Fibroblast of lung (primary cell): ENCODE data around the gene C3. TPM values are rescaled to one million over a fixed set of nuclear protein-coding genes. Genes with fewer than 3 reads are reported as not detected.

Source experiments
- DNase-seq, 2 donors: peaks; one replicate each; pipeline versions ENCODE4 v3.0.0 to v3.0.0-alpha.2; 2010; ENCODE audit warnings: low read depth in 2 of 2
- H2AFZ ChIP-seq: 2 replicates; pipeline ENCODE4 v1.5.1; 2012; ENCODE audit warnings: low read length, control low read depth, inconsistent platforms
- H3K27ac ChIP-seq: 2 replicates; pipeline ENCODE4 v1.5.1; 2011; ENCODE audit warnings: low read length, control low read depth; ENCODE audit not compliant: insufficient read depth
- H3K27me3 ChIP-seq: 2 replicates; pipeline ENCODE4 v1.5.1; 2011; ENCODE audit warnings: mild to moderate bottlenecking, low read length; ENCODE audit not compliant: control insufficient read depth, insufficient read depth
- H3K36me3 ChIP-seq: 2 replicates; pipeline ENCODE4 v1.5.1; 2011; ENCODE audit warnings: low read length; ENCODE audit not compliant: control insufficient read depth, insufficient read depth
- H3K4me1 ChIP-seq: 2 replicates; pipeline ENCODE4 v1.5.1; 2011; ENCODE audit warnings: low read length; ENCODE audit not compliant: control insufficient read depth, insufficient read depth; ENCODE audit errors: extremely low read depth
- H3K4me2 ChIP-seq: 2 replicates; pipeline ENCODE4 v1.5.1; 2011; ENCODE audit warnings: low read length, control low read depth; ENCODE audit not compliant: insufficient read depth; ENCODE audit errors: extremely low read depth
- H3K4me3 ChIP-seq, 4 experiments: fragments of 200-600 bp in 1 of 4; sonication (generic) in 1 of 4; replicated peaks in 1 of 4; 2 replicates each; pipeline ENCODE4 v1.5.1; 2011 to 2016; ENCODE audit warnings: low read length in 4 of 4, low read depth in 3 of 4, mild to moderate bottlenecking in 3 of 4, control low read depth in 2 of 4, inconsistent platforms in 1 of 4, mixed read lengths in 1 of 4; ENCODE audit not compliant: insufficient read depth in 1 of 4; ENCODE audit errors: control extremely low read depth in 1 of 4
- H3K79me2 ChIP-seq: 2 replicates; pipeline ENCODE4 v1.5.1; 2012; ENCODE audit warnings: mild to moderate bottlenecking, low read length, inconsistent platforms; ENCODE audit not compliant: control insufficient read depth, insufficient read depth
- H3K9ac ChIP-seq: 2 replicates; pipeline ENCODE4 v1.5.1; 2011; ENCODE audit warnings: mild to moderate bottlenecking, low read length, control low read depth; ENCODE audit not compliant: insufficient read depth
- H3K9me3 ChIP-seq: 2 replicates; pipeline ENCODE4 v1.5.1; 2012; ENCODE audit warnings: low read depth, low read length; ENCODE audit not compliant: control insufficient read depth, insufficient read depth
- H4K20me1 ChIP-seq: 2 replicates; pipeline ENCODE4 v1.5.1; 2011; ENCODE audit warnings: low read length; ENCODE audit not compliant: control insufficient read depth, insufficient read depth; ENCODE audit errors: extremely low read depth
- CTCF ChIP-seq, 2 donors: IDR thresholded peaks in 1 of 2; conservative IDR thresholded peaks in 1 of 2; 1 replicate in 1 of 2; 2 replicates in 1 of 2; pipeline ENCODE4 v1.5.1; 2011 to 2012; ENCODE audit warnings: low read length in 2 of 2, control low read depth in 1 of 2, inconsistent platforms in 1 of 2, low read depth in 1 of 2, mild to moderate bottlenecking in 1 of 2
- EZH2 ChIP-seq: IDR thresholded peaks from 2 replicates; pipeline ENCODE4 v1.5.1; 2012; ENCODE audit warnings: low read length, control low read depth, mild to moderate bottlenecking; ENCODE audit errors: missing control alignments
- polyA plus RNA-seq, 2 donors: library from polyadenylated mRNA; depleted of rRNA in 1 of 2; stranded (reverse) in 1 of 2; unstranded in 1 of 2; fragments of >200 nt; gene quantifications; 2 replicates each; pipeline ENCODE4 v1.2.1, GENCODE V29; 2011 to 2012; ENCODE audit warnings: missing spikeins in 1 of 2
- total RNA-seq: library from RNA; depleted of rRNA; stranded (reverse); fragments of >200 nt; gene quantifications from 2 replicates; pipeline ENCODE4 v1.2.1, GENCODE V29; 2014

C3 gene
- total and polyA plus RNA-seq, 2 donors (not counting 1 experiment from before 2014, with no cell fraction given) = 1.2 to 2.5 TPM

- Histone ChIP-seq H3K27me3 (no peaks in the 10 kb centered on the region), H3K4me3 (no peak overlapping the region), H3K4me1 (no peaks in the 10 kb centered on the region), H3K4me2 (no peak overlapping the region), H3K27ac (no peak overlapping the region), H2AFZ (no peak overlapping the region), H3K9ac (no peak overlapping the region), H4K20me1 (no peaks in the 10 kb centered on the region), H3K79me2 (no peaks in the 10 kb centered on the region), H3K36me3 (no peaks in the 10 kb centered on the region), H3K9me3 (no peaks in the 10 kb centered on the region)
- no peak for DNase-seq
- no peak for TF ChIP-seq CTCF (conservative IDR thresholded peaks at IDR 0.05 in 1 of 2, IDR thresholded peaks at IDR 0.05 in 1 of 2; ENCODE audit: low read depth in 1 of 2, low read length in 2 of 2)
- TF ChIP-seq EZH2 = no peak
Observed at GRCh38 chr19:6672693-6673290, 47.7 kb downstream of the C3 start.

GRCh38 chr19:6671960-6672359 lies 48.5 kb downstream of the C3 start:
- Histone ChIP-seq H3K4me1 (no peaks in the 10 kb centered on the region), H3K9me3 (no peaks in the 10 kb centered on the region), H3K9ac (no peak overlapping the region), H3K79me2 (no peaks in the 10 kb centered on the region), H3K27ac (no peak overlapping the region), H3K4me2 (no peak overlapping the region), H3K4me3 (no peak overlapping the region), H4K20me1 (no peaks in the 10 kb centered on the region), H3K36me3 (no peaks in the 10 kb centered on the region), H2AFZ (no peak overlapping the region), H3K27me3 (no peaks in the 10 kb centered on the region)
- TF ChIP-seq CTCF (conservative IDR thresholded peaks at IDR 0.05 in 1 of 2, IDR thresholded peaks at IDR 0.05 in 1 of 2; ENCODE audit: low read depth in 1 of 2, low read length in 2 of 2) (no peak), EZH2 (no peak)
- no peak for DNase-seq

GRCh38 chr19:6668691-6669090 lies 51.8 kb downstream of the C3 start:
- DNase-seq = no peak
- Histone ChIP-seq H3K4me2 (no peak overlapping the region), H3K4me1 (no peaks in the 10 kb centered on the region), H3K36me3 (no peaks in the 10 kb centered on the region), H3K27ac (no peak overlapping the region), H3K9ac (no peak overlapping the region), H3K4me3 (no peak overlapping the region), H3K79me2 (no peaks in the 10 kb centered on the region), H4K20me1 (no peaks in the 10 kb centered on the region), H3K27me3 (no peaks in the 10 kb centered on the region), H2AFZ (no peak overlapping the region), H3K9me3 (no peaks in the 10 kb centered on the region)
- TF ChIP-seq CTCF (conservative IDR thresholded peaks at IDR 0.05 in 1 of 2, IDR thresholded peaks at IDR 0.05 in 1 of 2; ENCODE audit: low read depth in 1 of 2, low read length in 2 of 2) = no peak
- no peak for TF ChIP-seq EZH2
